Keratinocyte (primary cell): ENCODE data around the gene C17orf75. TPM values are rescaled to one million over a fixed set of nuclear protein-coding genes. Genes with fewer than 3 reads are reported as not detected.

Experiments used
- DNase-seq: peaks from one replicate; pipeline ENCODE4 v3.0.0-alpha.2; 2011; ENCODE audit warnings: low read depth, missing footprints, low spot score
- FAIRE-seq: peaks from 2 replicates; lab custom pipeline; 2011; peaks lifted over from hg19 to GRCh38; lab: Jason Lieb, UNC
- H2AFZ ChIP-seq: 2 replicates; pipeline ENCODE4 v1.6.0; 2012; ENCODE audit warnings: low read length, control low read depth, inconsistent platforms; ENCODE audit not compliant: control insufficient read depth
- H3K27ac ChIP-seq: 2 replicates; pipeline ENCODE4 v1.5.1; 2011; ENCODE audit warnings: low read length; ENCODE audit not compliant: control insufficient read depth, insufficient read depth
- H3K27me3 ChIP-seq: 3 replicates; pipeline ENCODE4 v1.6.0; 2011; ENCODE audit warnings: low read length; ENCODE audit not compliant: control insufficient read depth, insufficient read depth; ENCODE audit errors: extremely low read depth
- H3K36me3 ChIP-seq, 2 experiments: 2 replicates in 1 of 2; 3 replicates in 1 of 2; pipeline ENCODE4 v1.5.1; 2011; ENCODE audit warnings: low read length in 2 of 2, mild to moderate bottlenecking in 1 of 2; ENCODE audit not compliant: control insufficient read depth in 2 of 2, insufficient read depth in 2 of 2; ENCODE audit errors: extremely low read depth in 1 of 2
- H3K4me1 ChIP-seq: 3 replicates; pipeline ENCODE4 v1.5.1; 2011; ENCODE audit warnings: low read length; ENCODE audit not compliant: control insufficient read depth, insufficient read depth; ENCODE audit errors: extremely low read depth
- H3K4me2 ChIP-seq: 3 replicates; pipeline ENCODE4 v1.6.0; 2011; ENCODE audit warnings: low read depth, low read length; ENCODE audit not compliant: control insufficient read depth, insufficient read depth; ENCODE audit errors: extremely low read depth
- H3K4me3 ChIP-seq, 3 experiments: fragments of 200-600 bp in 1 of 3; sonication (generic) in 1 of 3; 2 replicates in 2 of 3; 3 replicates in 1 of 3; pipeline ENCODE4 v1.5.1; 2011 to 2016; ENCODE audit warnings: low read length in 3 of 3, mild to moderate bottlenecking in 3 of 3, control low read depth in 2 of 3, inconsistent platforms in 1 of 3, low read depth in 1 of 3, mixed read lengths in 1 of 3, mixed run types in 1 of 3, moderate library complexity in 1 of 3; ENCODE audit not compliant: control insufficient read depth in 2 of 3, insufficient read depth in 2 of 3; ENCODE audit errors: extremely low read depth in 1 of 3
- H3K79me2 ChIP-seq: 2 replicates; pipeline ENCODE4 v1.6.0; 2012; ENCODE audit warnings: low read length; ENCODE audit not compliant: control insufficient read depth, insufficient read depth
- H3K9ac ChIP-seq: 3 replicates; pipeline ENCODE4 v1.6.0; 2011; ENCODE audit warnings: low read length; ENCODE audit not compliant: control insufficient read depth, insufficient read depth; ENCODE audit errors: extremely low read depth
- H3K9me1 ChIP-seq: 3 replicates; pipeline ENCODE4 v1.6.0; 2011; ENCODE audit warnings: low read length; ENCODE audit not compliant: control insufficient read depth, insufficient read depth; ENCODE audit errors: extremely low read depth
- H3K9me3 ChIP-seq: 2 replicates; pipeline ENCODE4 v1.5.1; 2012; ENCODE audit warnings: low read depth, low read length; ENCODE audit not compliant: control insufficient read depth
- H4K20me1 ChIP-seq: 3 replicates; pipeline ENCODE4 v1.6.0; 2011; ENCODE audit warnings: low read length; ENCODE audit not compliant: control insufficient read depth, insufficient read depth; ENCODE audit errors: extremely low read depth
- EZH2 ChIP-seq: IDR thresholded peaks from one replicate; pipeline ENCODE4 v1.6.1; 2012; ENCODE audit warnings: inconsistent platforms, mild to moderate bottlenecking, low read length, moderate library complexity
- dilution Hi-C: fragments of 300-500 bp; cut with MboI; formaldehyde crosslinking; loops from one replicate; pipeline ENCODE4 v1.7.0; 2020; ENCODE audit warnings: low sequenced_read_pairs; ENCODE audit not compliant: extremely low pct_ligation_motif_present
- polyA plus RNA-seq, 5 experiments: library from polyadenylated mRNA; depleted of rRNA in 3 of 5; stranded (reverse) in 3 of 5; stranded (forward) in 1 of 5; unstranded in 1 of 5; fragments of >200 nt; gene quantifications; 1 replicate in 1 of 5; 2 replicates in 3 of 5; 3 replicates in 1 of 5; pipeline versions ENCODE4 v1.2.1 to v1.2.3, GENCODE V29; 2011 to 2012; ENCODE audit warnings: missing spikeins in 2 of 5, low read depth in 1 of 5, low replicate concordance in 1 of 5
- TF ChIP-seq, protein P1 (sequence below), 3 experiments: IDR thresholded peaks in 1 of 3; conservative IDR thresholded peaks in 1 of 3; optimal IDR thresholded peaks in 1 of 3; 2 replicates in 2 of 3; 3 replicates in 1 of 3; pipeline versions ENCODE3 to v1.5.1; 2011; ENCODE audit warnings: low read length in 3 of 3, mild to moderate bottlenecking in 3 of 3, moderate library complexity in 2 of 3, control low read depth in 1 of 3, inconsistent platforms in 1 of 3; ENCODE audit not compliant: insufficient read depth in 2 of 3; ENCODE audit errors: extremely low read depth in 1 of 3

The C17orf75 gene
- polyA plus RNA-seq, 1 donor (not counting 4 experiments of a cell fraction or from before 2014, with no cell fraction given), result 18.7 TPM

DNA sequence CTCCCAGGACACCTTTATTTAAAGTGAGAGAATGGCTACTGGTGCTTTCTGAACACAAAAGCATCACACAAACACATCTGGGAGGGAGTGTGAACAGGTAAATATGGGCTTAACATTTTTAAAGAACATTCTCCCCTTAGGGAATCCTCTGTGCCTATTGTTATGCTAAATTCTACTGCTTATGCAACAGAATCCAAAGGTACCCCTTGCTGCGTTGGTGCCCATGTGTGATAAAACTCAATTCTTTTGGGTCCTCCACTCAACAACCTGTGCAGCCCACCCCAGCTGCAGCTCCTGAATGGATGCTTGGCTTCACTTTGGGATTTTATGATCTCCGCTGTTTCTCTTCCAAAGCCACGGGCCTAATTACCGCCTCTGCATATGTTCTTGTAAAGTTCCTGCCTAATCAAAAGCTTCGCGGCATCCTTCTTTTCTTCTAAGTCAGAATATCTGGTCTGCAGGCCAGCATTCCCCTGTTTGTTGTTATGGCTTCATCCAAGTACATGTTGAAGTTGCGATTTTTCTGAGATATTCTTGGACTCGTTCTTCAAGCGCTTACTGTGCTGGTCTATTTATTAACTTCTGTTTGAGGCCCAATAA is 52.4 kb downstream of the C17orf75 start:
- no peaks in the 10 kb centered on the region for H3K36me3 ChIP-seq
- no peaks in the 10 kb centered on the region for H3K9me1 ChIP-seq
- H3K79me2 ChIP-seq, result no peaks in the 10 kb centered on the region
- FAIRE-seq (no peak), DNase-seq (no peak)
- H3K27me3 ChIP-seq, result peaks cover 2% of the 10 kb centered on the region
- dilution Hi-C loops, result no loop called here
- no peak overlapping the region for H2AFZ ChIP-seq
- H3K9me3 ChIP-seq, result no peaks in the 10 kb centered on the region
- H3K4me2 ChIP-seq, result no peak overlapping the region
- H3K27ac ChIP-seq, result no peak overlapping the region
- H3K9ac ChIP-seq, result no peak overlapping the region
- H3K4me3 ChIP-seq, result no peak overlapping the region
- H4K20me1 ChIP-seq, result no peaks in the 10 kb centered on the region
- no peaks in the 10 kb centered on the region for H3K4me1 ChIP-seq
- TF ChIP-seq EZH2, result no peak
- TF ChIP-seq, protein P1, sequence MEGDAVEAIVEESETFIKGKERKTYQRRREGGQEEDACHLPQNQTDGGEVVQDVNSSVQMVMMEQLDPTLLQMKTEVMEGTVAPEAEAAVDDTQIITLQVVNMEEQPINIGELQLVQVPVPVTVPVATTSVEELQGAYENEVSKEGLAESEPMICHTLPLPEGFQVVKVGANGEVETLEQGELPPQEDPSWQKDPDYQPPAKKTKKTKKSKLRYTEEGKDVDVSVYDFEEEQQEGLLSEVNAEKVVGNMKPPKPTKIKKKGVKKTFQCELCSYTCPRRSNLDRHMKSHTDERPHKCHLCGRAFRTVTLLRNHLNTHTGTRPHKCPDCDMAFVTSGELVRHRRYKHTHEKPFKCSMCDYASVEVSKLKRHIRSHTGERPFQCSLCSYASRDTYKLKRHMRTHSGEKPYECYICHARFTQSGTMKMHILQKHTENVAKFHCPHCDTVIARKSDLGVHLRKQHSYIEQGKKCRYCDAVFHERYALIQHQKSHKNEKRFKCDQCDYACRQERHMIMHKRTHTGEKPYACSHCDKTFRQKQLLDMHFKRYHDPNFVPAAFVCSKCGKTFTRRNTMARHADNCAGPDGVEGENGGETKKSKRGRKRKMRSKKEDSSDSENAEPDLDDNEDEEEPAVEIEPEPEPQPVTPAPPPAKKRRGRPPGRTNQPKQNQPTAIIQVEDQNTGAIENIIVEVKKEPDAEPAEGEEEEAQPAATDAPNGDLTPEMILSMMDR (optimal IDR thresholded peaks at IDR 0.05 in 1 of 3, IDR thresholded peaks at IDR 0.05 in 1 of 3, conservative IDR thresholded peaks at IDR 0.05 in 1 of 3; ENCODE audit: extremely low read depth in 1 of 3, insufficient read depth in 2 of 3, low read length in 3 of 3), result no peak

DNA sequence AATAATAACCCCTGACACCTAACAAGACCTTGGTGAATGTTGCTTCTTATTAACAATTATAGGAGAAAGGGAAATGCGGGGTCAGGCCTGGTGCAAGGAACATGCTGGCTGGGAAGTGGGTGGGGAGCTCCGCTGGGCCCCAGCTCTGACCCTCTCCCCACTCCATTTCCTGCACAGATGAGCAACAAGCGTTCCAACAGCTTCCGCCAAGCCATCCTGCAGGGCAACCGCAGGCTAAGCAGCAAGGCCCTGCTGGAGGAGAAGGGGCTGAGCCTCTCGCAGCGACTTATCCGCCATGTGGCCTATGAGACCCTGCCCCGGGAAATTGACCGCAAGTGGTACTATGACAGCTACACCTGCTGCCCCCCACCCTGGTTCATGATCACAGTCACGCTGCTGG is 53.4 kb downstream of the C17orf75 start:
- peaks cover 11% of the 10 kb centered on the region for H3K27me3 ChIP-seq
- FAIRE-seq, result no peak
- H3K4me3 ChIP-seq, result no peak overlapping the region
- no peak overlapping the region for H3K27ac ChIP-seq
- H3K9me1 ChIP-seq, result no peaks in the 10 kb centered on the region
- dilution Hi-C loops, result no loop called here
- no peak overlapping the region for H3K4me2 ChIP-seq
- no peak for TF ChIP-seq EZH2
- TF ChIP-seq, protein P1 (optimal IDR thresholded peaks at IDR 0.05 in 1 of 3, IDR thresholded peaks at IDR 0.05 in 1 of 3, conservative IDR thresholded peaks at IDR 0.05 in 1 of 3; ENCODE audit: extremely low read depth in 1 of 3, insufficient read depth in 2 of 3, low read length in 3 of 3), result no peak
- no peak for DNase-seq
- no peaks in the 10 kb centered on the region for H3K79me2 ChIP-seq
- no peak overlapping the region for H3K9ac ChIP-seq
- H2AFZ ChIP-seq, result no peak overlapping the region
- H4K20me1 ChIP-seq, result no peaks in the 10 kb centered on the region
- H3K4me1 ChIP-seq, result no peaks in the 10 kb centered on the region
- no peaks in the 10 kb centered on the region for H3K9me3 ChIP-seq
- H3K36me3 ChIP-seq, result no peaks in the 10 kb centered on the region
